ENCODE data around the gene NEURL4. TPM values are rescaled to one million over a fixed set of nuclear protein-coding genes. Genes with fewer than 3 reads are reported as not detected.

Gene NEURL4
- total and polyA plus RNA-seq, 9 donors = 13.3 to 21.7 (median 18.8) TPM

DNA sequence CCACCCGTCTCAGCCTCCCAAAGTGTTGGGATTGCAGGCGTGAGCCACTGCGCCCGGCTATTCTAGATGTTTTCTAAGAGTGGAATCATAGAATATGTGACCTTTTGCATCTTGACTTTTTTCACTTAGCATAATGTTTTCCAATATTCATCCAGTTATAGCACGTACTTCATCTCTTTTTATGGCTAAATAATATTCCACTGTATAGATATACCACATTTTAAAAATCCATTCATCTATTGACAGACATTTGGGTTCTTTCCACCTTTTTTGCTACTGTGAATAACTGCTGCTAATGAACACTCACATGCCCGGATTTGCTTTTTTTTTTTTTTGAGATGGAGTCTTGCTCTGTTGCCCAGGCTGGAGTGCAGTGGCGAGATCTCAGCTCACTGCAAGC is 25.0 kb downstream of the NEURL4 start:
- WGBS (ENCODE audit: insufficient coverage) = 87% methylated on average over 3 of the region's 7 CpGs

DNA sequence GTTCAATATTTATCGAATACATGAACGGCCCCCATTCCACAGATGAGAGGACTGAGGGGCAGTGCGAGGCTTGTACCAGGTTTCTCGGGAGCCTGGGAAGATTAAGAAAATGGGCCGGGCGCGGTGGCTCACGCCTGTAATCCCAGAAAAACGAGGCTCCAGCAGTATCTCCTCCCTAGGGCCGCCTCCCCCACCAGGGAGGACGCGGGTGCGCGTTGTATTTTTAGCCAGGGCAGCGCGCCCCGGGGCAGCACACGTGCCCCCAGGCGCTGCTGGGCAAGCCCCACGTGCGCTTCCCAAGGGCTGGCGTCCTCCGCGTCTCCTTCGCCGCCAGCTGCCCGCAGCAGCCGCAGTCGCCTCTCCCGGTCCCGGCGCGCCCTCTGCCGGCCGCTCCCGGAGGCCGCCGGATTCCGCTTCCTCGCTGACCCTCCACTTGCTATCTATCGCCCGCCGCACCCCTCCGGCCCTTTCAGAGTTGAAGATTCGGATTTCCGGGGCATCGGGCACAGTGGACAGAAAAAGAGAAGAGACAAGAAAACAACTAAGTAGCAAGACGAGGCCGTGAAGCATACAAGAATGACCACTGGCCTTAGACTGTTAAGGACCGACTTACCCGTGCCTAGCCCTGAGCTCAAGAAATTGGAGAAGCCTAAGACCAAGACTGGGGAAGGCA is 32.8 kb downstream of the NEURL4 start:
- Histone ChIP-seq H3K27ac (ENCODE audit: low read length) (peak overlapping the region; percentile 51), H3K9me3 (replicated peaks; ENCODE audit: control insufficient read depth, low read depth, low read length) (no peaks in the 10 kb centered on the region), H3K4me3 (ENCODE audit: low read length) (peak overlapping the region; percentile 1), H3K4me1 (ENCODE audit: control insufficient read depth, insufficient read depth, low read length) (peaks cover 42% of the 10 kb centered on the region), H3K36me3 (ENCODE audit: control insufficient read depth, insufficient read depth, low read length) (no peaks in the 10 kb centered on the region), H3K27me3 (ENCODE audit: control insufficient read depth, insufficient read depth, low read length) (peaks cover 59% of the 10 kb centered on the region)
- peak; percentile 84 for DNase-seq
- 4% methylated on average over 36 of the region's 51 CpGs for WGBS (ENCODE audit: insufficient coverage)

More for the DNA sequence above, 25.0 kb downstream of the NEURL4 start:
- Histone ChIP-seq H3K9me3 (replicated peaks; ENCODE audit: control insufficient read depth, low read depth, low read length) (no peaks in the 10 kb centered on the region), H3K27me3 (ENCODE audit: control insufficient read depth, insufficient read depth, low read length) (peaks cover 5% of the 10 kb centered on the region), H3K36me3 (ENCODE audit: control insufficient read depth, insufficient read depth, low read length) (no peaks in the 10 kb centered on the region), H3K4me3 (ENCODE audit: low read length) (no peak overlapping the region), H3K27ac (ENCODE audit: low read length) (no peak overlapping the region), H3K4me1 (ENCODE audit: control insufficient read depth, insufficient read depth, low read length) (peaks cover 12% of the 10 kb centered on the region)
- no peak for DNase-seq

DNA sequence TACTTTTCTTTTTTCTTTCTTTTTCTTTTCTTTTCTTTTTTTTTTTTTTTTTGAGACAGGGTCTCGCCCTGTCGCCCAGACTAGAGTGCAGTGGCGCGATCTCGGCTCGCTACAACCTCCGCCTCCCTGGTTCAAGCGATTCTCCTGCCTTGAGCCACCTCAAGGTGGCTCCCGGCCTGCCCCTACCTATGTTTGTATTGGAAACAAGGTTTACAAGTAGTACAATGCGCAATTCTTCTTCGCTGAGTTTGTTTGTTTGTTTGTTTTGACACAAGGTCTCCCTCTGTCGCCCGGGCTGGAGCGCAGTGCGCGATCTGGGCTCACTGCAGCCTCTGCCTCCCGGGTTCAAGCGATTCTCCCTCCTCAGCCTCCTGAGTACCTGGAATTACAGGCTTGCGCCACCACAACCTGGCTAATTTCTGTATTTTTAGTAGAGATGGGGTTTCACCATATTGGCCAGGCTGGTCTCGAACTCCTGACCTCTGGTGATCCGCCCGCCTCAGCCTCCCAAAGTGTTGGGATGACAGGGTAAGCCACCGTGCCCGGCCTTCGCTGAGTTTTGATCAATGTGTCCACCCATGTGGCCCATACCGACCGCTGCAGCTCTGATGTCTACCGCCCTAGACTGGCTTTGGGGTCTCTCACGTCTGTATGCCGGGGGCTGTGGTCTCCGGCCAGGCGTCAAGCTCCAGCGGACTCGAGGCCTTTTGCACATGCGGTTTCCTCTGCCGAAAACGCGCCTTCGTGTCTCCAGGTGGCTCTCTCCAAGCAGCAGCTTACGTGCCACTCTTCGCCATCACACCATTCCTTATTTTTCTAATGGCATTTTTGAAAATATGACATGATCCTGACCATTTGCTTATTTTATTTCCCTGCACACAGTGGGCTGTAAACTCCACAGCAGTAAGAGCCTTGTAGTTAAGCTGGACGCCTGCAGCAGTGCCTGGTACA is 33.6 kb downstream of the NEURL4 start:
- H3K36me3 ChIP-seq (ENCODE audit: control insufficient read depth, insufficient read depth, low read length) = no peaks in the 10 kb centered on the region
- no peak overlapping the region for H3K27ac ChIP-seq (ENCODE audit: low read length)
- WGBS (ENCODE audit: insufficient coverage) = 61% methylated on average over 26 of the region's 42 CpGs
- H3K4me3 ChIP-seq (ENCODE audit: low read length) = no peak overlapping the region
- H3K9me3 ChIP-seq (replicated peaks; ENCODE audit: control insufficient read depth, low read depth, low read length) = no peaks in the 10 kb centered on the region
- peaks cover 44% of the 10 kb centered on the region for H3K4me1 ChIP-seq (ENCODE audit: control insufficient read depth, insufficient read depth, low read length)
- DNase-seq = no peak
- peaks cover 67% of the 10 kb centered on the region for H3K27me3 ChIP-seq (ENCODE audit: control insufficient read depth, insufficient read depth, low read length)

DNA sequence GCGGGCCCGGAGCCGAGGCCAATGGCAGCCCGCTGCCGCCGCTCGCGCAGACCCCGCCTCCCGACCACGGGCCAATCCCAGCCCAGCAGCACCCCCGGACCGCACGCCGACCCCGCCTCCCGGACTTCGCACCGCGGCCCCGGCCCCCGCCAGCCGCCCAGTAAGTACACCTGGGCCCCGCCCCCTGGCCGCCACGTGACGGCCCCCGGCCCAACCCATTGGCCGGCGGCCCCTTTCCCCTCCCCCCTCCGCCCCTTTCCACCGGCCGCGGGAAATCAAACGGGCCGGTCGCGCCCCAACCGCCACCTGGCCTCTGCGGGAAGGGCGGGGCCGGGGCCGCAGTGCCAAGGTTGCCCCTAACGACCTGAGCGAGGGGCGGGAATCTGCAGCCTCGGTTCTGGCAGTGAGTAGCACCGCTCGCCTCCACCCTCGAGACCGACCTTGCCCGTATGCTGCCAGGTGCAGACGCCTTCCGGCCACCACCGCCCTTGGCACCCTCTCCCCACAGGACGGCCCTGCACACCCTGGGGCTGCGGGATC is 34.5 kb downstream of the NEURL4 start, which contains the start of gene YBX2:
Gene YBX2, minus strand, starts transcription at position 26 of the 540 bp plus-strand sequence. CDS start 139 bp downstream, outside the sequence.
- H3K27ac ChIP-seq (ENCODE audit: low read length) = peak within 1 kb of the TSS; percentile 65
- no peaks in the 10 kb centered on the region for H3K9me3 ChIP-seq (replicated peaks; ENCODE audit: control insufficient read depth, low read depth, low read length)
- peaks cover 73% of the 10 kb centered on the region for H3K27me3 ChIP-seq (ENCODE audit: control insufficient read depth, insufficient read depth, low read length)
- WGBS (ENCODE audit: insufficient coverage) = under 1% methylated on average over 53 of the region's 57 CpGs
- no peaks in the 10 kb centered on the region for H3K36me3 ChIP-seq (ENCODE audit: control insufficient read depth, insufficient read depth, low read length)
- H3K4me1 ChIP-seq (ENCODE audit: control insufficient read depth, insufficient read depth, low read length) = peaks cover 44% of the 10 kb centered on the region
- H3K4me3 ChIP-seq (ENCODE audit: low read length) = peak within 1 kb of the TSS; percentile 8
- peak; percentile 46 for DNase-seq

DNA sequence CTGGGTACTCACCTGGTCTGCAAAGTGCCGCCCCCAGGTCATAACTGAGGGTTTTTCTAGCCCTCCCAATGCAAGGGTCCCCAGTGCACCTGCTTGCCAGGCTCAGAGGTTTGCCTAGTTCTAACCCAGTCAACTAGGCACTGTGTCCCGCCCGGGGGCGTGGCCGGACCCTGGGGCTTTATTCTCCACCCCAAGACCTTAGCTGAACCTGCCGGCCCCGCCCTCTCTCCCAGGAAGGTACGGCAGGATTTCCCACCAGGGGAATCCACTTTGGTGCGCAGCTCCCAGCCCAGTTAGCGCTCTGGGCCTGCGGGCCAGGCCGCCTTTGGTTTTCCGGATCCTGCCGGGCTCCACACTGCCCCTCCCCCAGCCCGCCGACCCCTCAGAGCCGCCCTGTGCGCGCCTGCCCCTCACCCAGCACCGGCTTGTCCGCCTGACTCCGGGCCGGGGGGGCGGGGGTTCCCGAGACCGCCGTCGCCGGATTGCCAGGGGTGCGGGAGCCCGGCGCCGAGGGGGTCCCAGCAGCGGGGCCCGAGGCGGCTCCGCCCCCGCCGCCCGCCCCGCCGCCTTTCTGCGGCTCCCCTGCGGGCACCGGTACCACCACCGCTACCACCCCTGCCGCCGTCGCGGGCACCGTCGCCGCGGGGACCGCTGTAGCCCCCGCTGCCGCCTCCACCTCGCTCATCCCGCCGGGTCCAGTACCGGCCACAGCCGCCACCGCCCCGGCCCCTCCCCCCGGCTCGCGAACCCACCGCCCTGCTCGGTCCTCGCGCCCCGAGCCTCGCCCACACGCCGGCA is 35.1 kb downstream of the NEURL4 start:
- no peak for DNase-seq
- 2% methylated on average over 75 of the region's 75 CpGs for WGBS (ENCODE audit: insufficient coverage)
- Histone ChIP-seq H3K4me3 (ENCODE audit: low read length) (no peak overlapping the region), H3K9me3 (replicated peaks; ENCODE audit: control insufficient read depth, low read depth, low read length) (no peaks in the 10 kb centered on the region), H3K27ac (ENCODE audit: low read length) (no peak overlapping the region), H3K4me1 (ENCODE audit: control insufficient read depth, insufficient read depth, low read length) (peaks cover 44% of the 10 kb centered on the region), H3K36me3 (ENCODE audit: control insufficient read depth, insufficient read depth, low read length) (no peaks in the 10 kb centered on the region), H3K27me3 (ENCODE audit: control insufficient read depth, insufficient read depth, low read length) (peaks cover 77% of the 10 kb centered on the region)

DNA sequence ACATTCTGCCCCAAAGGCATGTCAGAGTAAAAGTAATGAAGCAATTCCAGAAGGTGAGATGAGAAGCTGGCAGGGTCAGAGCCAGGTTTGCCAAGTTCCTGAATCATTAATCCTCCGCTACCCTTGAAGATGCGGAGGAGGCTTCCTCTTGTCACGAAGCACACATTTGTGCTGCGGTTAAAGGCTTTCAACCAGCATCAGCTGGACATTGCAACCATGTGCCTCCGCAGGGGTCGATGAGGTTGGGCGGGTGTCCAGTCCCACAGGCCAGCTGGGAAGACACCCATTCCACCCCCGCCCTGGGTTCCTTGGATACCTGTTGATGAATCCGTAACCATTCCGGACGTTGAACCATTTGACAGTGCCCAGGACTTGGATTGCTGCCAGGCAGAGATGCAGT is 36.0 kb downstream of the NEURL4 start:
- Histone ChIP-seq H3K4me3 (ENCODE audit: low read length) (no peak overlapping the region), H3K27me3 (ENCODE audit: control insufficient read depth, insufficient read depth, low read length) (peaks cover 79% of the 10 kb centered on the region), H3K27ac (ENCODE audit: low read length) (peak overlapping the region; percentile 65), H3K36me3 (ENCODE audit: control insufficient read depth, insufficient read depth, low read length) (no peaks in the 10 kb centered on the region), H3K9me3 (replicated peaks; ENCODE audit: control insufficient read depth, low read depth, low read length) (no peaks in the 10 kb centered on the region), H3K4me1 (ENCODE audit: control insufficient read depth, insufficient read depth, low read length) (peaks cover 44% of the 10 kb centered on the region)
- WGBS (ENCODE audit: insufficient coverage) = 84% methylated on average over 7 of the region's 11 CpGs
- DNase-seq = no peak

DNA sequence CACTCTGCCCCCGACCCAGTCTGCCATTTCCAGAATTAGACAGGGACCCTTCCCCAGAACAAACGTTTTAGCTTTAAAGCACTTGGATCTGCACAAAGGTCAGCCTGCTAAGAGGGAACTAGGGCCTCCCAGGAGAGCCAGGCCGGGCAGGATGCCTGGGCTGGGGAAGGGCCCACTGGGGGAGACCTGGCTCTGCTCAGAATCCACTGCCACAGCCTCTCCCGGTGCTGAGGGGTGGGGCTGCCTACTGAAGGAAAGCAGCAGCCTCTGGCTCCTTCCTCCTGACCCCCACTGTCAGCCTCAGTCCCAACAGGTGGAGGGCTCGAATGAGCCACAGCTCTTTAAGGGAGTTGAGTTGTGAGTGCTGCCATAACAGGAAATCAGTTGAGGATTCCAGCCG is 36.4 kb downstream of the NEURL4 start:
- H3K27me3 ChIP-seq (ENCODE audit: control insufficient read depth, insufficient read depth, low read length) = peaks cover 77% of the 10 kb centered on the region
- no CpG with 5 or more reads among the region's 6 CpGs for WGBS (ENCODE audit: insufficient coverage)
- peaks cover 44% of the 10 kb centered on the region for H3K4me1 ChIP-seq (ENCODE audit: control insufficient read depth, insufficient read depth, low read length)
- peak; percentile 36 for DNase-seq
- no peaks in the 10 kb centered on the region for H3K36me3 ChIP-seq (ENCODE audit: control insufficient read depth, insufficient read depth, low read length)
- H3K9me3 ChIP-seq (replicated peaks; ENCODE audit: control insufficient read depth, low read depth, low read length) = no peaks in the 10 kb centered on the region
- H3K27ac ChIP-seq (ENCODE audit: low read length) = peak overlapping the region; percentile 65
- H3K4me3 ChIP-seq (ENCODE audit: low read length) = no peak overlapping the region

DNA sequence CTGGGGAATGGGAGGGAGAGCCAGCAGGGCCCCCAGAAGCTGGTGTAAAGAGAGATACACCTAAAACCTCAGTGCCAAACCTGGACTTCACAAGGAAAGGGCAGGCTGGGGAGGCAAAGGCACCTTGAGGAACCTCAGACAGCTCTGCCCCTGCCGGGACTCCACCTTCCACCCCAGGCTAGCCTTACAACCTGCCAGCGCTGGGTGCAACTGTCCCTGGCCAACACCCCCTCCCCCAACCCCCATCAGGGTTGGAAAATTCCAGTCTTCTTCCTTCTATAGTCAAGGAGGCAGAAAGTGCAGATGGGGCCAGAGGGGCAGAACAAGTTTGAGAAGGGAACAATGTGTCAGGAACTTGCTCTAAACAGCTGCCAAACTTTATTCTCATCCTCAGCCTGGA is 36.9 kb downstream of the NEURL4 start:
- WGBS (ENCODE audit: insufficient coverage) = no CpG with 5 or more reads among the region's 2 CpGs
- H3K27me3 ChIP-seq (ENCODE audit: control insufficient read depth, insufficient read depth, low read length) = peaks cover 76% of the 10 kb centered on the region
- H3K4me1 ChIP-seq (ENCODE audit: control insufficient read depth, insufficient read depth, low read length) = peaks cover 46% of the 10 kb centered on the region
- no peaks in the 10 kb centered on the region for H3K9me3 ChIP-seq (replicated peaks; ENCODE audit: control insufficient read depth, low read depth, low read length)
- no peak for DNase-seq
- no peak overlapping the region for H3K4me3 ChIP-seq (ENCODE audit: low read length)
- H3K36me3 ChIP-seq (ENCODE audit: control insufficient read depth, insufficient read depth, low read length) = no peaks in the 10 kb centered on the region
- H3K27ac ChIP-seq (ENCODE audit: low read length) = no peak overlapping the region

DNA sequence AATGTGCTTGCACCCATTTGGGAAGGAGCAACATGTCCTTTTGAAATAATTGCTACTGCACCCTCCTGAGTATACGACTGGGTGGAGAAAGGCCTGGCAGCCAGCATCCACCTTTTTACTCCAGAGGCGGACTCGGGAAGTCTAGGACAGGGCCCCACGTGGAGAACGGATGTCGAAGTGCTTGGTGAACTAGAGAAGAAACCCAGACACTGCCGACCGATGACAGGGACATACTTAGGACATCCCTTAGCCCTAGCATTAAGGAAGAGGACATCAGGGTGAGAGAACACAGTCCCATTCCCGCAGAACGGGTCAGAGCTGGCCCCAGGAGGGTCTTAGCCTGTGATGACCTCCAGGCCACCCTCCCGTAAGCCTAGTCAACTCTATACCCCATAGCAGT is 38.5 kb downstream of the NEURL4 start:
- Histone ChIP-seq H3K27me3 (ENCODE audit: control insufficient read depth, insufficient read depth, low read length) (peaks cover 67% of the 10 kb centered on the region), H3K27ac (ENCODE audit: low read length) (no peak overlapping the region), H3K36me3 (ENCODE audit: control insufficient read depth, insufficient read depth, low read length) (peaks cover 6% of the 10 kb centered on the region), H3K4me3 (ENCODE audit: low read length) (no peak overlapping the region), H3K4me1 (ENCODE audit: control insufficient read depth, insufficient read depth, low read length) (peaks cover 36% of the 10 kb centered on the region), H3K9me3 (replicated peaks; ENCODE audit: control insufficient read depth, low read depth, low read length) (no peaks in the 10 kb centered on the region)
- no peak for DNase-seq
- 64% methylated on average over 9 of the region's 11 CpGs for WGBS (ENCODE audit: insufficient coverage)
